ENCODE results near the gene CENPP.
"Not testable (repeated sequence)": the region's sequence is repeated elsewhere in the genome, so short reads cannot be mapped to it uniquely, and the experiment has no call there.

The CENPP gene

DNA sequence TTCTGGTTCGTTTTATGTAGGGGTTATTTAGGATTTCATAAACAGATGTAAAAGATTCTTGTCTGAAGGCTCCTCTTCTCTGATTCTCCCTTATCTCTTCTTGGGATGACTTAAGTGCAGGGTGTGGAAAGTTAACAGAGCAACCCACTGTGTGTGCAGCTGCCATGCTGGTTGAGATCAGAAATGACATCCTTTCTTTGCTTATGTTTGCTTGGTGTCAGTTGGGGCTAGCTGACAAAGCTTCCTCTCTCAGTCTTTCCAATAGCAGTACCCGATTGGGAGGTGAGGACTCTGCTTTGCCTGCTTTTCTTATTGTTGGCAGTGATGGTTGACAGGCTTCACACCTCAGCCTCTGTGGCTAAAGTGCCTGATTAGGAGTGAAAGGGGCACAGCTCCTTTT is 52.1 kb downstream of the CENPP start:
- DNase-seq (ENCODE audit: extremely low read depth in 1 of 2, low read depth in 1 of 2): no peak

- DNase-seq (ENCODE audit: extremely low read depth in 1 of 2, low read depth in 1 of 2): no peak
These were observed 53.3 kb downstream of the CENPP start for GRCh38 chr9:92378865-92379560.

DNA sequence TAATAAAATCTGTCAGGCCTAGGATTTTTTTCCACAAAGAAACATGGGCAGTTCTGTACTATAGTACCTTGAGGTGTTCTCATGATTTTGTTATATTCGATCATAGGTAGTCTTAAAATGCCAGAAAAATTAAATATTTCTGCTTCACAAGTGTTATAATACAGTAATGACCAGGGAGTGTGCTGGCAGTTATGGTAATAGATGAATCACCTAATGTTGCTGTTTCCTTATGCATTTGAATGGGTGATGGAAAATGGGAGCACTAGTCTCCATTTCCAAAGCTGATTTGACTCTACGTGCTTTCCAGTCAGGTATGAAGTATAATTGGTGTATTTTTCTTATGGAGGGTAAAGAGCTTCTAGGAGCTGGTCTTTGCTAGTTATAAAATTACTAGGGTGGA is 54.9 kb downstream of the CENPP start:
- DNase-seq (ENCODE audit: extremely low read depth in 1 of 2, low read depth in 1 of 2): no peak

DNA sequence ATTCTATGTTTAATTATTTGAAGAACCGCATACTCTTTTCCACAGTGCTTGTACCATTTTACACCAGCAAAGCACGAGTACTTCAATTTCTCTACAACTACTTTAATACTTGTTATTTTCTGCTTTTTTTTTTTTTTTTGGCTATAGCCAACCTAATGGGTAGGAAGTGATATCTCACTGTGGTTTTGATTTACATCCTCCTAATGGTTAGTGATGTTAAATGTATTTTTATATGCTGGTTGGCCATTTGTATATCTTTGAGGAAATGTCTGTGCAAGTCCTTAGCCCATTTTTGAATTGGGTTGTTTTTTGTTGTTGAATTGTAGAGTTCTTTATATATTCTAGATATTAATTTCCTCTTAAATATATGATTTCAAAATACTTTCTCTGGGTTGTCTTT is 56.0 kb downstream of the CENPP start:
- no peak for DNase-seq (ENCODE audit: extremely low read depth in 1 of 2, low read depth in 1 of 2)

DNA sequence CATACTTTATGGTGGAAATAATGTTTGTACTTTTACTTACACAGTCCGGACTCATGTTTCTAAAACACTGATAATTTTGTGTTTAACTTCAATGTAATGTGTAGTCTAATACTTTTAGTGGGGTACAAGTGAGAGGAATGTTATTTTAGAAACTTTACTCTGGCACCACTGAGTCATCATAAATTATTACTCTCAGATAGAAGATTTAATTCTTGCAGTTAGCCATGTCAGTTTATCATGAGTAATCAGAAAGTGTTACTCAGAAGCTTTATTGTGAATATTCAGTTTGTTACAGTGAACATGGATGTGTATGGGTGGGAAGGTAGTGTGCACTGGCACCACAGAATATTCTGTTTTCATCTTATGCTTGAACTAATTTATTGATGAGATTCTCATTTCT is 58.6 kb downstream of the CENPP start:
- no peak for DNase-seq (ENCODE audit: extremely low read depth in 1 of 2, low read depth in 1 of 2)

GRCh38 chr9:92385001-92385400 is 59.2 kb downstream of the CENPP start:
- DNase-seq (ENCODE audit: extremely low read depth in 1 of 2, low read depth in 1 of 2): no peak

GRCh38 chr9:92385477-92385876 is 59.7 kb downstream of the CENPP start:
- DNase-seq (ENCODE audit: extremely low read depth in 1 of 2, low read depth in 1 of 2): no peak

DNA sequence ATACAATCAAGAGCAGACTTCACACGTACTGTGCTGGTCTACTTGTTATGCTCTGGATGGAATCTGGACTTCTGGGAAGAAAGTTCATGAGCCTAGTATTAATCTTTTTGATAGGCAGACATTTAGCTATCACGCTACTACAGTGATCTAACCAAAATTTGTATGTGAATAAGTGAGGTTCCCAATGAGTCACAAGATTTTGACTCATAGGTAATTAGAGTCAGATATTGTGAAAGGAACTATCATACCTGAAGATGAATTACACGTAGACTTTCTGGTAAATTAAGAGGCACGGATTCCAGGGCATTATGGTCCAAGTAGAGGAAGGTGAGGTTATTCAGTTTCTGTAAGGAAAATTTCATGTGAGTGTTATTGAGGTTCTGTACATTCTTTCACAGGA is 60.2 kb downstream of the CENPP start:
- DNase-seq (ENCODE audit: extremely low read depth in 1 of 2, low read depth in 1 of 2): no peak

DNA sequence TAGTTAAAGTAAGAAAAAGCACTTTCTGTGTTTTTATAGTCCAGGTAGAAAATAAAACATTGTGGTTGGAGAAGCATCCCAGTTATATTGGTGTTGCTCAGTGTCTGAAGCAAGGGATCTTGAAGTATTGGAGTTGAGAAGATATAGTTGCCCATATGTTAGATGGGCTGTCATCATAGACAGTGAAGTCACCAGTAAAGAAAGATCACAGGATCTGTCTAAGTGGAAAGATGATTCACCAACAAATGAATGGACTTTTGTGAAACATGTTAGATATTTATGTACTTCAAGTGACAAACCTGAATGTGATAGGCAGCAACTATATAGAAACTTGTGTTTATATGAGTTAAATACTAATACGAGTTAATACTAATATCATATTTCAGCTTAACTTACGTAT is 66.9 kb downstream of the CENPP start:
- no peak for DNase-seq (ENCODE audit: extremely low read depth in 1 of 2, low read depth in 1 of 2)

GRCh38 chr9:92393686-92394085 is 67.9 kb downstream of the CENPP start:
- DNase-seq (ENCODE audit: extremely low read depth in 1 of 2, low read depth in 1 of 2): no peak

- no peak for DNase-seq (ENCODE audit: extremely low read depth in 1 of 2, low read depth in 1 of 2)
These were observed 69.9 kb downstream of the CENPP start for GRCh38 chr9:92395617-92396016.

DNA sequence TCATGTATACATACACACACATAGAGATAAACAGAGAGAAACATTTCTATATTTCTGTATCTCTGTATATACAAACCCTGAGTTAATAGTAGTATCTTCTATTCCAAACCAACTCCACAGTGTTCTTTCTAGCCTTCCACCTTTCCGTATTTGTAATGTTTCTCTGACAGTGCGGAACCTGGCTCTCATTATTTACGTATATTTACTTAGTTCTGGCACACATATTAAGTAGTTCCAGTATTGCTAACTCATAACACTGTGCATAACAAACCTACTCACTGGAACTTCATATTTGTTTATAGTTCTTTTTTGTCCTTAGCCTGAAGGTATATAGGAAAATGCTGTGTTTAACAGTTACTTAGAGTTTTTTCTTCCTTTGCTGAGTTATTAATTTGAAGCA is 72.1 kb downstream of the CENPP start:
- DNase-seq (ENCODE audit: extremely low read depth in 1 of 2, low read depth in 1 of 2): no peak

- DNase-seq (ENCODE audit: extremely low read depth in 1 of 2, low read depth in 1 of 2): no peak
These were observed 76.6 kb downstream of the CENPP start for GRCh38 chr9:92402360-92402759.

DNA sequence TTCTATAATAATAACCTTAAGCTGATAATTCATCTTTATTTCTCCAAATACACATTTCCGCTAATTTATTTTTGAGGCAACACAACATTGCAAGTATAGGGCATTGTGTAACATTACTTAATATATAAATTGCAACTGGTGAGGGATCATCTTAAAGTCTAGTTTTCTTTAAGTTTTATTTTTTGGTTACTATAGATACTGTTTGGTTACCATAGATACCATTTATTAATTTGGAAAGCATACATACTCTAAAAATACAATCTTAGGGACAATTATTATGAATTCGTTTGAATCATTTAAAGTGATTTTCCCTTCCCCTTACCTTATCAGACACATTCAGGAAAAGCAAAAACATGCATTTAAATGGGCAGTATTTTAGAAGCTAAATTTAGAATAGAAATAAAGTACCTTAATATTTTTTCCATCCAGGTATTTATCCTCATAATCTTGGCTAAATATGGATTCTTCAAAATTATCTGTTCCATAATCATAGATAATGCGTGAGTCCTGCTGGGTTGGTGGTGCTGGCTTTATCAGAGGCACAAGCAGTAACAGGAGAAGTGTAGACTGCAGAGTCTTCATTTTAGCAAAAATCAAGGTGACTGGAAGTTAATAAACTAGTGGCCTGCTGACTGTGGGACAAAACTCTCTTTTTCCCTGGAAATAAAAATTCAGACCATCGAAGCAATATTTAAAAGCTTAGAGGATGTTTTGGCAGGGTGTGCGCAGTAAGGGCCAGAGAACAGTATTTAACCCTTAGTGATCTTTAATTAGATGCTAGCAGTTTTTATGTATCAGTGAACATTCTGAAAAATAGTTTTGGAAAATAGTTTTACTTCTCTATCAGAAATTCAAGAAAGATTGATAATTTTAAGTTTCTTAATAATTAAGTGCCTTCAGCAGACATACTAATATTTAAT is 77.3 kb downstream of the CENPP start:
- no peak for DNase-seq (ENCODE audit: extremely low read depth in 1 of 2, low read depth in 1 of 2)

DNA sequence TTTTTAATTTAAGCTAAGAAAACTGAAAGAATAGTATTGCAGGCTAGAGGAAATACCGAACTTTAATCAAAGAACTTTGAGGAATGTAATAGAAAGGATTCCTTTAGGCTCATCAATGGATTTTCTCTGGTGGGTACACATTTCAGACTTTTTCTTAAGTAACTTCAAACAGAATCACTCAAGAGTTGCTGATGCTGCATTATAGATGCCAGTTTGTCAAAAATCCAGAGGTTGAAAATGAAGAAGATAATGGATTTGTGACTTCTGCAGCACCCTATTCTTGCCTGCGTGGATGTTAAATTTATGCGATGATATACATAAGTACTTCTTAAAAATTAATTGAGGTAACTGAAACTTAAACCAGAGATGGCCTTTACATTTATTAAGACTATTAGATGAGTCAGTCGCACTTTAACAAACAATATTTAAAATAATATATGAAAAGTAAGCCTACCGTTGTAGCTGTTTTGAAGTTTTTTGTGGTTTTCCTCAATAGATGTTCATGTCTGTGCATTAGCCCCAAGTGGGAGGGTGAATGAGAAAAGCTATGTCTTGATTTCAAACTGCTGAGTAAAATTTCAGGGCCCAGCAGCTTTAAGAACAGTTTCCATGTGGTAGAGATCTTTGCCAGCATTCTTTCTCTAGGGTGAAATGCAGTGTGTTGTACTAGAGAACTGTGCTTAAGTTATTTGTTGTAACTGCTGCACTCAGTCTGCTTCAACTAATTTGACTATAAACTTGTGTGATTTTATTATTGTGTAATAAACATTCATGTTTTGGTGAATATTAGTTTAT is 78.5 kb downstream of the CENPP start, which contains the start of gene OGN:
TSS of gene OGN (minus strand) at position 537 of the 795 bp plus-strand sequence. CDS start 1,171 bp downstream, outside the sequence.
- no peak for DNase-seq (ENCODE audit: extremely low read depth in 1 of 2, low read depth in 1 of 2)

- no peak for DNase-seq (ENCODE audit: extremely low read depth in 1 of 2, low read depth in 1 of 2)
These were observed 80.1 kb downstream of the CENPP start for GRCh38 chr9:92405818-92406217.

DNA sequence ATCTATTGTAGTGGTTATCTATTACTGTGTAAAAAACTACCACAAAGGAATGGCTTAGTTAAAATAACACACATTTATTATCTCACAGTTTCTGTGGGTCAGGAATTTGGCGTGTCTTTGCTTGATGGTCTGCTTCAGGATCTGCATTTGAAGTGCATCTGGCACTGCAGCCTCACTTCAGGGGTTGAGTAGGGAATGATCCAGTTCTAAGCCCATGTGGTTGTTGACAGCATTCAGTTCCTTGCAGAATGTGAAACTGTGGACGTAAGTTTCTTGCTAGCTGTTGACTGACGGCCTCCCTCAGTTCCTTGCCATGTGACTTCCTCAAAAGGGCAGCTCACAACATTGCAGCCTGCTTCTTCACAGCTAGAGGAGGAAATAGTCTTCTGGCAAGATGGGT is 80.7 kb downstream of the CENPP start:
- no peak for DNase-seq (ENCODE audit: extremely low read depth in 1 of 2, low read depth in 1 of 2)

DNA sequence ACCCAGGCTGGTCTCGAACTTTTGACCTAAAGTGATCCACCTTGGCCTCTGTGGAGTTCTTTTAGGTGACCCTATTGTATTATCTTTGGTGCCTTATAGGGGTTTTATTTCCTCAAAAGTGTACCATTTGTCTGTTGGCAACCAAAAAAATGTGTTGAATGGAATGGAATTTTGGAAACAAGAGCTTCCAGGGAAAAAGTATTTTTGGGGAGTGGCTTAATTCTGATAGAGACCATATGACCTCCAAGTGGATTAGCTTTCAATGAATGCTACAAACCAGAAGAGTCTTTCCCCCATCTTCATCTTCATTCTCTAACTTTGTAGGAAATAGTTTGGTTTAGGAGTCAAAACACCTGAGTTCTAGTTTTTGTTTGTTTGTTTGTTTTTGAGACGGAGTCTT is 82.1 kb downstream of the CENPP start:
- DNase-seq (ENCODE audit: extremely low read depth in 1 of 2, low read depth in 1 of 2): no peak

GRCh38 chr9:92408747-92409478 is 83.2 kb downstream of the CENPP start:
- DNase-seq (ENCODE audit: extremely low read depth in 1 of 2, low read depth in 1 of 2): no peak

DNA sequence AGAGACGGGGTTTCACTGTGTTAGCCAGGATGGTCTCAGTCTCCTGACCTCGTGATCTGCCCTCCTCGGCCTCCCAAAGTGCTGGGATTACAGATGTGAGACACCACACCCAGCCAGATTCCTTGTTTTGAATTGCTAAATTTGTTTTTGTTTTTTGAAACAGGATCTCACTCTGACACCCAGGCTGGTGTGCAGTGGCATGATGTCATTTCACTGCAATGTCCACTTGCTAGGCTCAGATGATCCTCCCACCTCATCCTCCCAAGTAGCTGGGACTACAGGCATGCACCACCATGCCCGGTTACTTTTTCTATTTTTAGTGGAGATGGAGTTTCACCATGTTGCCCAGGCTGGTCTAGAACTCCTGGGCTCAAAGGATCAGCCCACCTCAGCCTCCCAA is 85.4 kb downstream of the CENPP start:
- not testable (repeated sequence) for DNase-seq (ENCODE audit: extremely low read depth in 1 of 2, low read depth in 1 of 2)

DNA sequence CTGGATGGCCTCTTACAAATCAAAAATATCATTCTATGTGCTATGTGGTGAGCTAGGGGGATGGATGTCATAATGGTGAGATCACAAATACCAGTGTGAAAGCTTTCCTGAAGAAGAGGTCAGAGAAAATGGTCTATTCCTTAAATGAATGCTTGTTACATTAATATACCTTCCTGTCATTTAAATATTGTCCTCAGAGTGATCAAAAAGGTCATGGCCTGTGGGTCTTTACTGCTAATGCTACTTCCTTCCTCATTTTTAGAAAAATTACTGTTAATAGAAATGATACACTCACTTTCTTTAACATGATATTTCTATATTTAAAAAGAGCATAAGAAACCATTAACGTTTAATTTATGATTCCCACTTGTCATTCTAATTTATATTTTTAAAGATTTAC is 88.8 kb downstream of the CENPP start:
- DNase-seq (ENCODE audit: extremely low read depth in 1 of 2, low read depth in 1 of 2): no peak
